Activated CD4-positive, alpha-beta T cell treated with anti-CD3 and anti-CD28 coated beads for 1 hour (primary cell): ENCODE data around the gene ZRANB1.

Source experiments
- DNase-seq: peaks from one replicate; pipeline ENCODE4 v3.0.0-alpha.2; 2020

Gene ZRANB1

DNA sequence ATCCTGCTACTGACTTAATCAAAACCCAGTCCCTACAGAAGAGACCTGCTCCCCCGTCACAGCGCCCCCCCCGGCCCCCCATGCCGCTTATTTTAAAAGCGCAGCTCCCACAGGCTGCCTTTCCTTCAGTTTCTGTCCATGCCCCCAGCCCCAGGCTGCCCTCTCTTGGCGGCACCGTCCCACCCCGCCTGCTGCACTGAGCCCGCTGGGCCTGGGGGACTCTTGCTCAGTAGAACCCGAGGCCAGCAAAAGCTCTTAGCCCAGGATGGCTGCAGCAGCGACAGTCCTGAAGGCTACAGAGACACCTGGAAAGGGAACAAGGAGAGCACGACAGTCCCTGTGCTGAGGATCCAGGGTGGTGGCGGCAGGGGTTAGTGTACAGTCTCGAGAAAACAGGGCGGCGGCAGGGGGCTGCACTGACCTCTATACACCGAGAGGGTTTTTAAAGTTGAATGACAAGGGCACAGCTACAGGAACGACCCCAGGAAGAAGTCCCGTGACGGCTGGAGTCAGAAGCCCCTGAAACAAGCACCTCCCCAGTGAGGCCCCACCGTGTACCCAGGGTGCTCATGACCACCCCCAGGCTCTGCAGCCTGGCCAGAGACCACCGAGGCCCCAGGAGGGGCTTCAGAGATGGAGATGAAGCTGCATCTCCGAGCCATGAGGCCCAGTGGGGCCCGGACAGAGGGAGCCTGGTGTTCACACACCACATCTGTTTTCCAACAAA, 54.4 kb downstream of the ZRANB1 start:
- no peak for DNase-seq

DNA sequence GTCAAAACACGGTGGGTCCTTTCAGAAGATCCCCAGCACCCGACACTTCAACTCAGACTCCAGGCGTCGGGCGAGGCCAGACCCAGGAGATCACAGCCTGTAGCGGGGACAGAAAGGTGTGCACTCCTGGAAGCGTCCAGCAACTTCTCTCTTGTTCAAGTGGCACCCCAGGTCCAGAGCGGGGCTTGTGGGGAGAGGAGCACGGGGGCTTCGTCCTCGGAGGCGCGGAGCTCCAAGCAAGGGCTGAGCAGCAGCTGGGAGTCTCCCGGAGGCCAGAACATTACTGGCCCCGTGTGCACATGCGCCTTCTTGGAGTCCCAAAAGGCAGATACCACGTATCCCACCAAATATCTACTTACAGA, 54.9 kb downstream of the ZRANB1 start:
- no peak for DNase-seq

DNA sequence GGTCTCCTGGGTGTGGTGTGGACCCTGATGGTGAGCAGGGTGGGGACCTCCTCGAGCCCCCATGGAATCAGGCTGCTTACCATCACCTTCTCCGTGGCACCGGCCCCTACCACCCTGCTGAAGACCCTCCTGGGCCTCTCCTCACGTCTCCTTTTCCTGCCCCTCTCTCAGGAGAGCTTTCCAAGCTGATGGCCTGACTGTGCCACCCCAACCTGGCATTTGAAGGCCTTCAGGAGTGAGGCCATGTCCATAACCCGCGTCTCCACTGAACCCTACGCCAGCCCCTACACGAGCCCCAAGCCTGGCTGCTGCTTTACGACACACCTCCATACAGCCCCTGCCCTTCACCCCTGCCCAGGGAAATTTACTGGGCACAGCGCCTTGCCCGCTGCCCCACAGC, 55.4 kb downstream of the ZRANB1 start:
- DNase-seq = no peak

DNA sequence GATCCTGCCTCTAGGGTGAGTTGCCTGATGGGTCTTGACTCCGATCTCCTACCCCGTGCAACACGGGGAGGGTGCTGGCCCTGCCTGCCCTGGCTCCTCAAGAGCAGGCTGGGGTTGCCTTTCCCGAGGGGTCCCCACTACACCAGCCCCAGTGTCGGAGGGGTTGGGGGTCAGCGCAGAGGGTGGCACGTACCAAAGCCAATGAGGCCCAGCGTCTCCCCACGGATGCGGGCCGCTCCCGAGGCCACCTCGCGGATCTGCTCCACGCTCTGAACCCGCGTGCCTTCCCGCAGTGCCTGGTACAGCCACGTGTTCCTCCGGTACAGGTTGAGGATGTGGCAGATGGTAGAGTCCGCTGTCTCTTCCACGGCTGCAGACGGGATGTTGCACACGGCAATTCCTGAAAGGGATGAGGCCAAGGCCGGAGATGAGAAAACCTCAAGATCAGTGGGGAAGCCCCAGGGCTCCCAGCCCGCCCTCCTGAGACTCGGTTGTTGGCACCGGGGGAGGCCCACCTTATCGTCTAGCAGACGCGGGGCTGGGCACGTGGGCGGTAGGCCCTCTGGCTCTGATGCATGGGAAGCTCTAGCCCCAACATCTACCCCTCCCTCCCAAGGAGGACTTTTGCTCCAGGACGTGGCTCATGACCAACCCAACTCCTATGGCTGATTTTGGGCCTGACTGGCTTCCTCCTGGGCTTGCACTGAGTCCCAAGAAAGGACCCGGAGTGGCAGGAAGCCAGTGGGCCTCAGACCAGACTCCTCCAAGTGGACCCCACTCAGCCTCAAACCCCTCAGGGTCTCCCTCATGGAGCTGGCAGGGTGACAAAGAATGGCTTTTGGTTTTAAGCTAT, 56.1 kb downstream of the ZRANB1 start:
- DNase-seq = peak; percentile 4

DNA sequence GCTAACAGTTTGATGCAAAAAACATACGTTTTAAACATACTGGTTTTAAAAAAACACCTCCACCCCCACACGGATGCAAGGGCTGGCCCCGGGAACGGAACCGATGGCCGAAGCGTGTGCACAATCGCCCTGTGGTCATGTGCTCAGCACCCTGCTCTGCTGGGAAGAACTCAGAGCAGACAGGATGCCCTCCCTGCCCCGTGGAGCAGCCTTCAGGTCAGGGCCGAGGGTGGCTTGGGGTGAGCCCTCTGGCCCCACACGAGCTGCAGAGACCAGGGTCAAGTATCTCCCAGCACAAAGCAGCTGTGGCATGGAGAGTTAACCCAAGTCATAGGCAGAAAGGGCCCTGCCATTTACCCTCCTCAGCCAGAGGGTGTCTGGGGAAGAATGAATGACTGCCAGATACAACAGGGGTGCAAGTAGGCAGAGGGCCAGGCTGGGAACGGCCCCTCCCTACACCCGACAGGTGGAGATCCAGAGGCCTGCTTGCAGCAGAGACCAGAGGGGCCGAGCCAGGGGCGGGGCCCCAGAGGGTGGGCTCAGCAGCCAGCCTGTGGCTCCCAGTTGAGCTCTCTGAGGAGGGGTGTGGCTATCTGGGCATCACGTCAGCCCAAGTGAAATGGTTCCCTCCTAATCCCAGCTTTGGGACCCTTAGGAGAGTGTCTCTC, 56.8 kb downstream of the ZRANB1 start:
- DNase-seq = peak; percentile 1

DNA sequence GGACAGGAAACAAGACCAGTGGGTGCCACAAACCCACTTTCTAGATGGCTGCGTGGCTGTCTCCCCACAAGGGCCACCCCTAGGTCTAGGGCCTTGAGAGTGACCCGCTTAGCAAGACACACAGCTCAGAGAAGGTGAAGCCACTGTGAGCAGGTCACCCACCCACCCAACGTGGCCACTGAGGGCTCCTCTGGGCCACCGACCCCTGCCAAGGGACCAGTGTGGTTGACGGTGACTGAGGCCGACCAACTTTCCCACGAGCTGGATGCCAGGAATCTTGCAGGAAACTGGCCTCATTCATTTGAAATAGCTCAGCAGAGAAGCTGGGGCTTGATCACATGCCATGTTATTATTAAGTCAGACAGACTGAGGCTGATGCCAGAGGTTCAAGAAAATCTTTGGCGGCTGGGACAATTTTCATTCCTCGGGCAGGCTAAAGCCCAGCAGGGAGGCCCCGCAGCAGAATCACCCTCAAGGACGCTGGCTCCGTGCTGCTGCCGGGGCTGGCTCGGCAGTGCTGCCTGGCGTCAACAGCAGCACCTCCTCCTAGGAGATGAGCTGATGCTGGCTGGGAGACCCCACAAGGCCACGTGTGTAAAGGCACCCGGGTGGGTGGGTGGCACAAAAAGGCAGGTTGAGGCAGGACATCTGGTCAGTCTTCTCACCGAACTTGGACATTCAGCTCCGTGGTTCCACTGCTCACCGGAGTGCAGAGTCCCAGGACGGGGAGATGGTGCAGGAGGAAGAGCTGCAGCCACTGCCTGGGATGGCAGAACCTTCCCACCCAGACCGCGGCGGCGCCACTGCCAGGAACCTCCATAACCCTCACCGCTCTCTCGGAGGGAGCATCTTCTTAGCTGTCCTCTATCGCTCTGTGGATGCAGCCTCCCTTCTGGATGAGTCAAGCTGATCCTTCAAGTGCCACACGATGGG, 57.8 kb downstream of the ZRANB1 start:
- peak; percentile 3 for DNase-seq

DNA sequence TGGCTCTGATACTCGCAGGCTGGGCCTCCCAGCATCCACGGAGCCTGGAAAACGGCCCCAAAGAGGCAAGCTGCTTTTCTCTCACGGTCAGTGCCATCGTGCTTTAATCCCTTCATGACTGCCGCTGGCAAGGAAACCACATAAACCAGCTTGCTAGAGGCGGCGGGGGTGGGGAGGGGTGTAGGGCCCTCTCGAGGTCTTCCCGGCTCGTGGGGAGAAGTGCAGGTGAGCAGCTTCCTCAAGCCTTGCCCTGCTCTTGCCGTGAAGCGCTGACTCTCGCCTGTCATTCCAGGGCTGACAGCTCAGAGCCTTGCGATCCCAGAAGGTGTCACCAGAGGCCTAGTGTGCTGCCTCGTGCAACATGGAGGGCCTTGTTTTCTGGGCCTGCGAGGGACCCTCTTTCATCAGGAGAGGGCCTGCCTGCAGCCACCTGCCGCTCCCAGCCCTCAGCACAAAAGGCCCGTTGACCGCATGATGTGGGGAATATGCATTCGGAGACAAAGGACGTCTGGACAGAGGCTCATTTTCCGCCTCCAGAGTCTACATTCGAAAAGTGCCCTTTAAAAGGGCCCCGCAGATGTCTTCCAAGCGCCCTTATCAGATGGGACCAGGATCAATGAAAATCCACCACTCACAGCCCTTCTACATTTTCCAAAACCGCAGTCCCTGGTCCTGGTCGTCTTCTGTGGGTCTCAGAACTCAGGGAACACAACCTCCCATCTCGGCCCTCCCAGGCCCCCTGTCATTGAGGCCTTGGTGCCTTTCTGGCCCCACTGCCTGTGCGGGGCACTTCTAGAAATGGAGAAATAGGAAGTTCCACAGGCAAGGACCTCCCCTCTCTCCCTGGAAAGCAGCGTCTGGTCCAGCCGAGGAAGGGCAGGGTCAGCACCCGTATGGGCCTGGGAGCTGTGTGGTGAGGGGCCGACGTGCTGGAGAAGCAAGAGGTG, 58.7 kb downstream of the ZRANB1 start:
- peak; percentile 6 for DNase-seq

DNA sequence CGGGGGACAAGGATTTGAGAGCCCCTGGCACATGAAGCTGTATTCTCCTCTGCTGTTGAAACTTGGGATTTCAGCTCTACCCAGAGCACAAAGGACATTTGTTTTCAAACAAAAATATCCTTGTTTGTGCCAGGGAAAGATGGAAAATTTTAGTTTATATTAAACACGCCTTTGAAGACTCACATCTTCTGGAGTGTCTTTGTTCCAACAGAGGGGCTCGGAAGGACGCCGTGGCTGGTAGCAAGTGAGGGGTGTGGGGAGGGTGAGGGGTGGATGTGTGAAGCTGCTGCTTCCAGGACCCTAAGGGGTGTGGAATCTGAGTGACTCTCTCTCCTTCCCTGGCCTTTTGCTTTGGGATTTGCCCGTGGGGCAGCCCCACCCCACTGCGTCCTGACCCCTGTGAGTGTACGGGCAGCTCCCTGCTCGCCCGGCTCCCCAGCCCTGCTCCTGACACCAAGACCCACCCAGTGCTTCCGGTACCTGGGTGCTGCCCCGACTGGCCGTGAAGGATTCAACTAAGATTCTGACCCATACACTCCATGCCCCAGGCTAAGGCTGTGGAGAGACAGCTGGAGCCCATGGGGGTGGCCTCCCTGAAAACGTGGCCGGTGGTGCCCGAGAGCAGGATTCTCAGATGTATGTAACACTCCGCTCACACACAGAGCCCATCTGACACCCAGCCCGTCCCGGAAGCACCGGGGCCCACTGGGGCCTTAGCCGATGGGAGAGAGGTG, 59.6 kb downstream of the ZRANB1 start:
- DNase-seq = peak; percentile 6

DNA sequence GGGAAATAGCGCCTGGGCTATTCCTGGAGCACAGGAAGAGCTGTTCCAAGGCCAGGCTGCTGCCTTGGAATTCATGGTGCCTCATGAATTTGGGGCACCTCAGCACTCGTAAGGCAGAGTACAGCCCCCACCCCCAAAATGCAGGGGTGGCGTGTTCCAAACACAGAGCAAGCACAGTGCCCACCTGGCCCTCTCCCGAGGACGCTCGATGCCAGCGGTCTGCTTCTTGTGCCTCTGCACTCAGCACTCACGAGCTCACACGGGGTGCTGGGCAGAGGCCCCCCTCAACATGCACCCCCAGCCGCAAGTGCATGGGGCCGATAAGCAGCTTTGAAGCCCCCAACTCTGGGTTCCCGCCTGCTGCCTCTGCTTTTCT, 60.1 kb downstream of the ZRANB1 start:
- no peak for DNase-seq

DNA sequence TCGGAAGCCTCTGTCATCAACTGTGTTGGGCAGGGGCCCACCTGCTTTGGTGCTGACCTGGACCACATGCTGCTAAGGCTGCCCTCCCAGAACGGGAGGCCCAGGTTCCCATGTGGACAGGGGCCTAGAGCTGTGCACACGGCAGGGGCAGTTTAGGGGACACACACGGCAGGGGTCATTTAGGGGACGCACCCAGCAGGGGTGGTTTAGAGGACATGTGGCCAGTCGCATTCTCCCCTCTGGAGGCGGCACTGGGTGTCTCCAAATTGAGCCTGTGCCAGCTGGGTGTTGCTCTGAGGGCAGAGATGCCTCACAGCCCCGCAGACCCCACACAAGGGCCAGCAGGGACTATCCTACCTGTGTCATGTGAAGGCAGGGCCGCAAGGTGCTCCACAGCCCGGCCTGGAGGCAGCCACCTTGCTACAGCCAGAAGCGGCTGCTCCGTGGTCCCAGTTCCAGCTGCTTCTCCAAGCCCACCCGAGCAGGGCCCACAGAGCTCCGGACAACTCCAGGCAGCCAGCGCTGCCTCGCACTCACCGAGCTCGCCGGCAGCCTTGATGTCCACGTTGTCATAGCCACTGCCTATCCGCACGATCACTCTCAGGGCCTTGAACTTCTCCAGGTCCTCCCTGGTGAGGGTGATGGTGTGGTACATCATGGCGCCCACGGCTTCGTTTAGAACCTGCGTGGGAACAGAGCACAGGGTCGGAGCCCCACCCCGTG, 60.7 kb downstream of the ZRANB1 start:
- DNase-seq = peak; percentile 5

DNA sequence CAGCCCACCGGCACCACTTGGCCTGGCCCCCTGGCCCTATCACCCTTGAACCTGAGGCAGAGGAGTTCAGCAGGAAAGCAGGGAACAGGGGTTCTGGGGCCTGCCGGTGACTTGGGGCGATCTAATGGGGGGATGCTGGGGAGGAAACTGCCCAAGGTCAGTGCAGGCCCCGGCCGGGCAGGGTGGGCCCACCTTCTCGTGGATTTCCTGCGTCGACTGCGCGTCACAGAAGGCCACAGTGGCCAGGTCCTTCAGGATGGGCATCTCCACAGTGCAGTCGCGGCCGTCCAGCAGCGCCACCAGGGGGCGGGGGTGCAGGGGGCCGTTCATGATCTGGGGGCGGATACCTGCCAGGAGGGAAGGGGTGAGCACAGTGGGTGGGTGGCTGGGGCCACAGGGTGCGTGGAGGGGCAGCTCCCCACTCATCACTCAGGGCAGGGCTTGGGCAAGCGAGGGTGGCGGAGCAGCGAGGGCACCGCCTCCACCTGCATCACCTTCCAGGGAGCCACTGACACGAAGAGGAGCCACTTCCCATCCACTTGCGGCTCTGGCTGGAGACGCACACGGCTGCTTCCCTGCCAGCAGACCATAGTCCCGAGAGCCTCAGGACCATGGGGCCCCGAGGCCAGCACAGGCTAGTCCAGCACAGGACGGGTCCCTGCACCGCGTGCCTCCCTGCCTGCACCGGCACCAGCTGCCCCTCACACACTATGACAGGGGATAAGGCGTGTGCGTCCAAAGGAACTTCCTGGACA, 61.4 kb downstream of the ZRANB1 start:
- DNase-seq = no peak

DNA sequence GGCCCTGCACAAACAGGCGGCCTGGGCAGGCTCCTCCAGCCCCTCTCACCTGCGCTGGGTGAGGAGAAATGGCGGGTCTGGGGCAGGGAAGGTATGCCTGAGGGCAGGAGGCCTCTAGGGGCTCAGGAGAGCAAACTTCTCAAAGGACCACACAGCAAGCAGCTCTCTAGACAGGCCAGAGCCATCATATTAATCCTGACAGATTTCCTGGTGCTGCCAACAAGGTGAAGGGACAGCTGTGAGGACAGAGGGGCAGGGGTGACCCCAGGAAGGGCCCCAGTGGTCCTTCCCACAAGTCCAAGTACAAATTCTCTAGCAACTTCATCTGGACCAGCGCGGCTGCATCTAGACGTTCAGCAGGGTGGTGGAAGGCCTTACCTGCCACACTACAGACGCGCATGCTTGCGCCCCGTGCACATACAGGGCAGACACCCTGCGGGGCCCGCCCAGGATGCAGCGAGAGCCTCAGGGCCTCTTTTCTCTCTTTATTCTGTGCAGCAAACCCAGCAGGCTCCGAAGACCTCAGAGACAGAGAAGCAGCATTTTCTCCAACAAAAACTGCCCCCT, 62.1 kb downstream of the ZRANB1 start:
- no peak for DNase-seq

DNA sequence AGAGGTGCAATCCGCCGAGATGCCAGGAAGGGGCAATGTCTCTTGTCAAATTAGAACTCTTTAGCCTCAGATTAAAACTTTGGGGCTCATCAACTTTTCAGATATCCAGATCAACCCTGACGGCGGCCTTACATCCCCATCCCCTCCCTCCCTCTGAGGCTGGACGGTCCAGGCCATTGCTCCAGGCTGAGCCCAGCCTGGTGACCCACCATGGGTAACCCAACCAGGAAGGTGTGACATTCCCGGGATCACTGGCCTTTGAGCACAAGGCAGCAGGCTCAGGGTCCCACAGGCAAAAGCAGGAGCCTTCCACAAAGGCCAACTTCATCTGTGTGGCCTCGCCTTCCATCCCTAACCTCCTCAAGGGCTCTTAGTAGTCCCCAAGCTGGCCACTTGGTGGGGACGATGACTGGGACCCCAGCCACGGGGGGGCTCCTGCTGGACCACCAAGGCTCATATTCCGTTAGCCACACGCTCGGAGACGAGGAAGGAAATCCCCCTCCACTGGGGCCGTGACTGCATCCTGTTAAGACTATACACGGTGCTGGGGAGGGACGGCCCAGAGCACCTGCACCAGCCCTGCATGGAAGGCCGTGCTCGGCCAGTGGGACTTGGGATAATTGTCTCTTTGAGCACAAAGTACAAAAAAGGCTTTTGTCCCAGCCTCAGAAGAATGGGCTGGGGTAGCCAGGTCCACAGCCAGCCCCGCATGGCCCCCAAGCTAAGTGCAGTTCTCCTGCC, 62.8 kb downstream of the ZRANB1 start:
- no peak for DNase-seq

DNA sequence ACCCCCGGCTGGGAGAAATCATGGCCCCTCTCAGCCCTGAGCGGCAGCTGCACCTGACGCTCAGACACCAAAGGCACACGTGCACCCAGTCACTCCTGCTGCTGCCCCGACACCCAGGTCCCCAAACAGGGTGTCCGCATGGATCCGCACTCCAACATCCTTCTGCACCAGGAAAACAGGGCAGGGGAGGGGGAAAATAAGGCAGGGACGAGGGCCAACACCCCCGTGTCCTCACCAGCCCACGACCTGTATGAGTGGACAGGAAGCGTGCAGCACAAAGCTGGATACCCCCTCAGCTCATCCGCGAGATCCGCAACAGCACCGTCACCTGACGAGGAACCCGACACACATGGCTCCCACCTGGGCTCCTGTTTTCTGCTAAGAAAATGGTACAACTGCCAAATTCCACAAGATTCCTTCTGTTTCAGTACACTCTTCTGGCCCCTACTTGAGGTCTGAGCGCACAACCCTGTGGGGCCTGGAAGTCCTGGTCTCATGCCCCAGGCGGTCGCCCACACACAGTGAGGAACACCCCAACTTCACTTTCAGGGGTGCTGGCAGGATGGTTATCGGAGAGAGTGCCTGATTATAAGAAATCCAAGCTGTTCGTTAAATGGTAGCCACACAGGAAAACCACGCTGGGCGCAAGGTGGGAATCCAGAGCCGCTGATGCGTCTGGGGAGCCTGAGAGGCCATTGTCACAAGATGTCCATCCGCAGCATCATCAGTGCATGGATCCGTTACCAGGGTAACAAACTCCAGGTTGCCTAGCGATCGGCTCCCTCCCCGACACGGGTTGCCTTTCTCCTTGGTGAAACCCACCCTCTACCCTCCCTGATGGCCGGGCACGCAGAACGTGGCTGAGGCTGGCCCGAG, 63.6 kb downstream of the ZRANB1 start:
- no peak for DNase-seq

DNA sequence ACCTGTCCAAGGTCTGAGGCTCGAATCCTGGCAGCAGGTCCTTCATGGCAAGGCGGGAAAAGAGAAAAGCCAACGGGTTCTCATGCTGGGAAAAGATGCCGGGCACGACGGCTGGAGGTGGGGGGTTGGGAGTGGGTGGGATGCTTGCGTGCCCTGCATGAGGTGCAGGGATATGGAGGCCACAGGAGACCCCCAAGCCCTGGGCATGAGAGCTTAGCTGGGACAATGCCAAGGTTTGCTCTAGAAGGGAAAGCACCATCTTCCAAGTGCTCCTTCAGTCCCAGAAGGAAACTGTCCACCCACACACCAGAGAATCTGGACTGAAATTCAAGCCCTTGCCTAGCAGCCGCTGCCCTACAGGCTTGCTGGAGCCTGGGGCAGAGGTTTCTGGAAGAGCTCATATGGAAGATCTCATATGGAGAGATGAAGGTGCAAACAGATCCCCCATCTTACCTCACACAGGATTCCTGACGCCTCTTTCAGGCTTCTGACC, 64.3 kb downstream of the ZRANB1 start:
- DNase-seq = no peak

DNA sequence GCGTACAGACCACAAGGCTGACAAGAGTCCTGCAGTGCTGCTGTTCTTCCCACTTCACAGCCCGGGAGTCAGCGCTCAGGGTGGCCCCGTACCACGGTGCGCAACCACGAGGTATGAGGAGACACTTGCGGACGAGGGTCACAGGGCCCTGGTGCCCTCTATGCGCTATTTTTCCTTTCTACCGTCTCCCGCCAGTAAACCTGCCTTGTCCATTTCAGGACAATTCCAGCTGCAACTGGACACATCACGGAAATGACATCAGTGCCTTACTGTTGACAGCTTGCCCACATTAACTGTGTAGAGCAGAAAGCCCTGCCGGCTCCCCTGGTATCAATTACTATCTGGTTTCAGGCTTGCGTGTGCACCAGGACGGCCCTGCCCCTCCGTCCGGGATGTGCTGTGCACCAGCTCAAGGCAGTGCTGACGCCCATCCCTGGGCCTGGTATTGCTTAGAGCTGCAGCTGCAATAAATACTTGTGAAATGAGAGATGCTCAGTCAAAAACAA, 65.1 kb downstream of the ZRANB1 start:
- no peak for DNase-seq

DNA sequence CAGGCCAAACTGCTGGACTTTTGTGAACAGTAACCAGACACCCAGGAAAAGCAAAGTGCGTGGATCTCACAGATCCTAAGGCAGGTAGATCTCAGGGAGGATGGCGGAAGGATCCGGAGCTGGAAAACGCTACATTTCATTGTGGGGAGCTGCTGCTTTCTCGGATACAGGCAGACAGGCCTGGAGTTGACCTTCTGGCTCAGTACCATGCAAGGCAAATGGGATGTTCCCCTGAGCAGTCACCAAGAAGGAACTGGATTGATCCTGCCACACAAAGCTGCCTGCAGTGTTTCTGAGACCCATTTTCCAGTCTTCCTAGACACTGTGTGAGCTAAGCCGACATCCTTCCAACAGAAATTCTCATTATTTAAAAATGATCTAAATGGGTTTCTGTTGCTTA, 65.5 kb downstream of the ZRANB1 start:
- no peak for DNase-seq
